HG02840 (cell line): Measurements from ENCODE around the gene TRIM38.
"Not testable (repeated sequence)": the region's sequence is repeated elsewhere in the genome, so short reads cannot be mapped to it uniquely, and the experiment has no call there.

Experiments used
- ATAC-seq: cut with Tn5 transposase; IDR thresholded peaks from one replicate; pipeline ENCODE4 v1.9.1; 2021; ENCODE audit warnings: mild to moderate bottlenecking, moderate library complexity, moderate number of reproducible peaks; ENCODE audit not compliant: unreplicated experiment, low FRiP score

TRIM38 gene

GRCh38 chr6:25962149-25963127, at the start of gene TRIM38:
TSS of gene TRIM38 (plus strand) at chr6:25962802. CDS start at chr6:25966523, 3,721 bp downstream.
- ATAC-seq, result peak; percentile 74

GRCh38 chr6:25913741-25914140, 48.9 kb upstream of the TRIM38 start:
- no peak for ATAC-seq

- no peak for ATAC-seq
These were observed 46.3 kb upstream of the TRIM38 start for GRCh38 chr6:25916330-25916729.

GRCh38 chr6:25916789-25917490, 45.7 kb upstream of the TRIM38 start:
- ATAC-seq, result no peak

- ATAC-seq, result no peak
These were observed 44.4 kb upstream of the TRIM38 start for GRCh38 chr6:25918083-25918683.

GRCh38 chr6:25919657-25920056, 42.9 kb upstream of the TRIM38 start:
- no peak for ATAC-seq

GRCh38 chr6:25921525-25922203, 40.9 kb upstream of the TRIM38 start:
- no peak for ATAC-seq

- ATAC-seq, result no peak
These were observed 40.3 kb upstream of the TRIM38 start for GRCh38 chr6:25922301-25922700.

GRCh38 chr6:25925876-25926275, 36.7 kb upstream of the TRIM38 start:
- ATAC-seq, result no peak

GRCh38 chr6:25927178-25927577, 35.4 kb upstream of the TRIM38 start:
- ATAC-seq, result no peak

GRCh38 chr6:25927756-25928216, 34.8 kb upstream of the TRIM38 start:
- no peak for ATAC-seq

GRCh38 chr6:25928562-25929324, 33.9 kb upstream of the TRIM38 start:
- no peak for ATAC-seq

GRCh38 chr6:25929785-25930184, 32.8 kb upstream of the TRIM38 start:
- ATAC-seq, result not testable (repeated sequence)

- ATAC-seq, result no peak
These were observed 31.8 kb upstream of the TRIM38 start, which contains the start of gene SLC17A2 for GRCh38 chr6:25930532-25931410. TSS of gene SLC17A2 (minus strand) at chr6:25930691. CDS start at chr6:25925796, 4,895 bp downstream.

GRCh38 chr6:25931411-25931709, 31.2 kb upstream of the TRIM38 start:
- no peak for ATAC-seq

- ATAC-seq, result no peak
These were observed 28.4 kb upstream of the TRIM38 start for GRCh38 chr6:25934156-25934555.

- no peak for ATAC-seq
These were observed 27.8 kb upstream of the TRIM38 start for GRCh38 chr6:25934735-25935313.

- no peak for ATAC-seq
These were observed 26.6 kb upstream of the TRIM38 start for GRCh38 chr6:25935953-25936352.
